ENCODE results near the gene PATZ1. TPM values are rescaled to one million over a fixed set of nuclear protein-coding genes. Genes with fewer than 3 reads are reported as not detected.

The PATZ1 gene
- total and polyA plus RNA-seq, 2 experiments from 2014 or later: 23.2 to 56.8 TPM

DNA sequence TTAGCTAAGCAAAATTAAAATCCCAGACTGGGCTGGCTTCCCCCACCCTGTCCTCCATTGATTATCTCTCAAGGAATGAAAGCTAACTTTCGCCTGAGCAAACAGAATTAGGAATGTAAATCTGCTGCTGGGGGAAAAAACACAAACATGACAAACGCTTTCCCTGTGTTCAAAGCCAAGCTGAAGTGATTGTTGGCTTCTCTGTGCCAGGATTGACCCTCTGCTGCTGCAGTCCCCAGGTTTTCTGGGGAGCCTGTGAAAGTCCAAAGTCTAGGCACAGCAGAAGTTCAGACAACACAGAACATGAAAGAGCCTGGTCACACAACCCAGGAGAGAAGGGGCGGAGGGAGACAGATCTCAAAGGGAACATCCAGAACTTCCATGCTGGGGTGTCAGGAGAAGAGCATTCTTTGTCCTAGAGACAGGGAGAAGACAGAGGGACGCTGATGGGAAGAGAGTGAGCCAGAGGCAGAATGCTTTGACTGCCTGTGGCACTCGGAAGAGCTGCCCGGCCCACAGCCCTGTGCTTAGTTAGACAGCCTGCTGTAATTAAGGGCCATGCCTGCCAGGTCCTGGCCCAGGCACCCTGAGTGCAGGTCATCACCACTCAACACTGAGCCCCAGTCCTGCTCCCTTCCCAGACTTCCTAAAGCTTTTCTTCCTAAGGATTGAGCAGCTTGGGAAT, 6.9 kb downstream of the PATZ1 start (continued):
- TF ChIP-seq, protein P1, sequence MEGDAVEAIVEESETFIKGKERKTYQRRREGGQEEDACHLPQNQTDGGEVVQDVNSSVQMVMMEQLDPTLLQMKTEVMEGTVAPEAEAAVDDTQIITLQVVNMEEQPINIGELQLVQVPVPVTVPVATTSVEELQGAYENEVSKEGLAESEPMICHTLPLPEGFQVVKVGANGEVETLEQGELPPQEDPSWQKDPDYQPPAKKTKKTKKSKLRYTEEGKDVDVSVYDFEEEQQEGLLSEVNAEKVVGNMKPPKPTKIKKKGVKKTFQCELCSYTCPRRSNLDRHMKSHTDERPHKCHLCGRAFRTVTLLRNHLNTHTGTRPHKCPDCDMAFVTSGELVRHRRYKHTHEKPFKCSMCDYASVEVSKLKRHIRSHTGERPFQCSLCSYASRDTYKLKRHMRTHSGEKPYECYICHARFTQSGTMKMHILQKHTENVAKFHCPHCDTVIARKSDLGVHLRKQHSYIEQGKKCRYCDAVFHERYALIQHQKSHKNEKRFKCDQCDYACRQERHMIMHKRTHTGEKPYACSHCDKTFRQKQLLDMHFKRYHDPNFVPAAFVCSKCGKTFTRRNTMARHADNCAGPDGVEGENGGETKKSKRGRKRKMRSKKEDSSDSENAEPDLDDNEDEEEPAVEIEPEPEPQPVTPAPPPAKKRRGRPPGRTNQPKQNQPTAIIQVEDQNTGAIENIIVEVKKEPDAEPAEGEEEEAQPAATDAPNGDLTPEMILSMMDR (conservative IDR thresholded peaks at IDR 0.05; ENCODE audit: low read depth in 2 of 2): no peak

DNA sequence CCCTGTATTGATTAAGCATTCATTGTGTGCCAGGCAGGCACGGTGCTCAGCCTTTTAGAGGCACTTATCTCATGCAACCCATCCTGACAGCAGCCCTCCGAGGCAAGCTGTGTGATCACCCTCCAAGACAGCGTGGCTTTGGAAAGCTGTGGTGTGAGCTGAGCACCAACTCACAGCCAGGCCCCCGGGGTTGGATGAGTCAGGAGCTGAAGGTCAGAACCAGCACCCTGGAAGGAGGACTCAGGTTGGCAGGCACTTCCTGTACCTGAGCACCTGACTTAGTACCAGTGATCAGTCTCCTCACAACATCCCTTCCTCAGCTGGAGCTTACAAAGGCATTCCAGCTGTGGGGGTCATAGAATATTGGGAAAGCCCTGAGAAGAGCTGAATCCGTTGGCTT, 9.0 kb downstream of the PATZ1 start:
- no peaks in the 10 kb centered on the region for H3K9me2 ChIP-seq (ENCODE audit: insufficient read depth)
- no peak overlapping the region for H3K4me3 ChIP-seq
- ATAC-seq: no peak
- H3K27ac ChIP-seq (ENCODE audit: low read depth): no peak overlapping the region
- H3K27me3 Mint-ChIP-seq (ENCODE audit: insufficient read depth, low read depth, poor library complexity): peaks cover 14% of the 10 kb centered on the region
- H3K4me1 Mint-ChIP-seq: peaks cover 33% of the 10 kb centered on the region
- peaks cover 98% of the 10 kb centered on the region for H3K36me3 Mint-ChIP-seq (ENCODE audit: low read depth)
- peaks cover 11% of the 10 kb centered on the region for H3K4me1 ChIP-seq (ENCODE audit: insufficient read depth)
- H3F3A ChIP-seq (replicated peaks; ENCODE audit: low read depth): no peaks in the 10 kb centered on the region; the same call in 1 of the 2 replicates
- peaks cover 44% of the 10 kb centered on the region for H3K36me3 ChIP-seq (ENCODE audit: insufficient read depth)
- no peak overlapping the region for H2AFZ ChIP-seq
- peaks cover 46% of the 10 kb centered on the region for H4K20me1 ChIP-seq (replicated peaks; ENCODE audit: insufficient read depth)
- H3K4me3 Mint-ChIP-seq: no peak overlapping the region
- no peak for DNase-seq (ENCODE audit: low spot score)
- H3K79me2 ChIP-seq (replicated peaks; ENCODE audit: insufficient read depth): peaks cover 49% of the 10 kb centered on the region
- H3K4me2 ChIP-seq: no peak overlapping the region
- H3K27ac Mint-ChIP-seq: no peak overlapping the region
- H3K27me3 ChIP-seq (ENCODE audit: insufficient read depth): no peaks in the 10 kb centered on the region
- H3K9me3 Mint-ChIP-seq: no peaks in the 10 kb centered on the region
- TF ChIP-seq ZNF331 (CRISPR knock-in tag; IDR thresholded peaks at IDR 0.05; ENCODE audit: low read depth) (no peak), POLR2AphosphoS5 (IDR thresholded peaks at IDR 0.05; ENCODE audit: low read depth) (no peak), EZH2phosphoT487 (IDR thresholded peaks at IDR 0.05; ENCODE audit: unreplicated experiment) (no peak), JUNB (IDR thresholded peaks at IDR 0.05; ENCODE audit: unreplicated experiment) (no peak), CREB1 (CRISPR knock-in tag; IDR thresholded peaks at IDR 0.05; ENCODE audit: low read depth) (no peak), NANOG (IDR thresholded peaks at IDR 0.05; ENCODE audit: borderline replicate concordance) (no peak)
- TF ChIP-seq, protein P2, sequence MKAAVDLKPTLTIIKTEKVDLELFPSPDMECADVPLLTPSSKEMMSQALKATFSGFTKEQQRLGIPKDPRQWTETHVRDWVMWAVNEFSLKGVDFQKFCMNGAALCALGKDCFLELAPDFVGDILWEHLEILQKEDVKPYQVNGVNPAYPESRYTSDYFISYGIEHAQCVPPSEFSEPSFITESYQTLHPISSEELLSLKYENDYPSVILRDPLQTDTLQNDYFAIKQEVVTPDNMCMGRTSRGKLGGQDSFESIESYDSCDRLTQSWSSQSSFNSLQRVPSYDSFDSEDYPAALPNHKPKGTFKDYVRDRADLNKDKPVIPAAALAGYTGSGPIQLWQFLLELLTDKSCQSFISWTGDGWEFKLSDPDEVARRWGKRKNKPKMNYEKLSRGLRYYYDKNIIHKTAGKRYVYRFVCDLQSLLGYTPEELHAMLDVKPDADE (IDR thresholded peaks at IDR 0.05): no peak
- TF ChIP-seq, protein P3, sequence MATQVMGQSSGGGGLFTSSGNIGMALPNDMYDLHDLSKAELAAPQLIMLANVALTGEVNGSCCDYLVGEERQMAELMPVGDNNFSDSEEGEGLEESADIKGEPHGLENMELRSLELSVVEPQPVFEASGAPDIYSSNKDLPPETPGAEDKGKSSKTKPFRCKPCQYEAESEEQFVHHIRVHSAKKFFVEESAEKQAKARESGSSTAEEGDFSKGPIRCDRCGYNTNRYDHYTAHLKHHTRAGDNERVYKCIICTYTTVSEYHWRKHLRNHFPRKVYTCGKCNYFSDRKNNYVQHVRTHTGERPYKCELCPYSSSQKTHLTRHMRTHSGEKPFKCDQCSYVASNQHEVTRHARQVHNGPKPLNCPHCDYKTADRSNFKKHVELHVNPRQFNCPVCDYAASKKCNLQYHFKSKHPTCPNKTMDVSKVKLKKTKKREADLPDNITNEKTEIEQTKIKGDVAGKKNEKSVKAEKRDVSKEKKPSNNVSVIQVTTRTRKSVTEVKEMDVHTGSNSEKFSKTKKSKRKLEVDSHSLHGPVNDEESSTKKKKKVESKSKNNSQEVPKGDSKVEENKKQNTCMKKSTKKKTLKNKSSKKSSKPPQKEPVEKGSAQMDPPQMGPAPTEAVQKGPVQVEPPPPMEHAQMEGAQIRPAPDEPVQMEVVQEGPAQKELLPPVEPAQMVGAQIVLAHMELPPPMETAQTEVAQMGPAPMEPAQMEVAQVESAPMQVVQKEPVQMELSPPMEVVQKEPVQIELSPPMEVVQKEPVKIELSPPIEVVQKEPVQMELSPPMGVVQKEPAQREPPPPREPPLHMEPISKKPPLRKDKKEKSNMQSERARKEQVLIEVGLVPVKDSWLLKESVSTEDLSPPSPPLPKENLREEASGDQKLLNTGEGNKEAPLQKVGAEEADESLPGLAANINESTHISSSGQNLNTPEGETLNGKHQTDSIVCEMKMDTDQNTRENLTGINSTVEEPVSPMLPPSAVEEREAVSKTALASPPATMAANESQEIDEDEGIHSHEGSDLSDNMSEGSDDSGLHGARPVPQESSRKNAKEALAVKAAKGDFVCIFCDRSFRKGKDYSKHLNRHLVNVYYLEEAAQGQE (IDR thresholded peaks at IDR 0.05; ENCODE audit: unreplicated experiment): no peak
- TF ChIP-seq, protein P4, sequence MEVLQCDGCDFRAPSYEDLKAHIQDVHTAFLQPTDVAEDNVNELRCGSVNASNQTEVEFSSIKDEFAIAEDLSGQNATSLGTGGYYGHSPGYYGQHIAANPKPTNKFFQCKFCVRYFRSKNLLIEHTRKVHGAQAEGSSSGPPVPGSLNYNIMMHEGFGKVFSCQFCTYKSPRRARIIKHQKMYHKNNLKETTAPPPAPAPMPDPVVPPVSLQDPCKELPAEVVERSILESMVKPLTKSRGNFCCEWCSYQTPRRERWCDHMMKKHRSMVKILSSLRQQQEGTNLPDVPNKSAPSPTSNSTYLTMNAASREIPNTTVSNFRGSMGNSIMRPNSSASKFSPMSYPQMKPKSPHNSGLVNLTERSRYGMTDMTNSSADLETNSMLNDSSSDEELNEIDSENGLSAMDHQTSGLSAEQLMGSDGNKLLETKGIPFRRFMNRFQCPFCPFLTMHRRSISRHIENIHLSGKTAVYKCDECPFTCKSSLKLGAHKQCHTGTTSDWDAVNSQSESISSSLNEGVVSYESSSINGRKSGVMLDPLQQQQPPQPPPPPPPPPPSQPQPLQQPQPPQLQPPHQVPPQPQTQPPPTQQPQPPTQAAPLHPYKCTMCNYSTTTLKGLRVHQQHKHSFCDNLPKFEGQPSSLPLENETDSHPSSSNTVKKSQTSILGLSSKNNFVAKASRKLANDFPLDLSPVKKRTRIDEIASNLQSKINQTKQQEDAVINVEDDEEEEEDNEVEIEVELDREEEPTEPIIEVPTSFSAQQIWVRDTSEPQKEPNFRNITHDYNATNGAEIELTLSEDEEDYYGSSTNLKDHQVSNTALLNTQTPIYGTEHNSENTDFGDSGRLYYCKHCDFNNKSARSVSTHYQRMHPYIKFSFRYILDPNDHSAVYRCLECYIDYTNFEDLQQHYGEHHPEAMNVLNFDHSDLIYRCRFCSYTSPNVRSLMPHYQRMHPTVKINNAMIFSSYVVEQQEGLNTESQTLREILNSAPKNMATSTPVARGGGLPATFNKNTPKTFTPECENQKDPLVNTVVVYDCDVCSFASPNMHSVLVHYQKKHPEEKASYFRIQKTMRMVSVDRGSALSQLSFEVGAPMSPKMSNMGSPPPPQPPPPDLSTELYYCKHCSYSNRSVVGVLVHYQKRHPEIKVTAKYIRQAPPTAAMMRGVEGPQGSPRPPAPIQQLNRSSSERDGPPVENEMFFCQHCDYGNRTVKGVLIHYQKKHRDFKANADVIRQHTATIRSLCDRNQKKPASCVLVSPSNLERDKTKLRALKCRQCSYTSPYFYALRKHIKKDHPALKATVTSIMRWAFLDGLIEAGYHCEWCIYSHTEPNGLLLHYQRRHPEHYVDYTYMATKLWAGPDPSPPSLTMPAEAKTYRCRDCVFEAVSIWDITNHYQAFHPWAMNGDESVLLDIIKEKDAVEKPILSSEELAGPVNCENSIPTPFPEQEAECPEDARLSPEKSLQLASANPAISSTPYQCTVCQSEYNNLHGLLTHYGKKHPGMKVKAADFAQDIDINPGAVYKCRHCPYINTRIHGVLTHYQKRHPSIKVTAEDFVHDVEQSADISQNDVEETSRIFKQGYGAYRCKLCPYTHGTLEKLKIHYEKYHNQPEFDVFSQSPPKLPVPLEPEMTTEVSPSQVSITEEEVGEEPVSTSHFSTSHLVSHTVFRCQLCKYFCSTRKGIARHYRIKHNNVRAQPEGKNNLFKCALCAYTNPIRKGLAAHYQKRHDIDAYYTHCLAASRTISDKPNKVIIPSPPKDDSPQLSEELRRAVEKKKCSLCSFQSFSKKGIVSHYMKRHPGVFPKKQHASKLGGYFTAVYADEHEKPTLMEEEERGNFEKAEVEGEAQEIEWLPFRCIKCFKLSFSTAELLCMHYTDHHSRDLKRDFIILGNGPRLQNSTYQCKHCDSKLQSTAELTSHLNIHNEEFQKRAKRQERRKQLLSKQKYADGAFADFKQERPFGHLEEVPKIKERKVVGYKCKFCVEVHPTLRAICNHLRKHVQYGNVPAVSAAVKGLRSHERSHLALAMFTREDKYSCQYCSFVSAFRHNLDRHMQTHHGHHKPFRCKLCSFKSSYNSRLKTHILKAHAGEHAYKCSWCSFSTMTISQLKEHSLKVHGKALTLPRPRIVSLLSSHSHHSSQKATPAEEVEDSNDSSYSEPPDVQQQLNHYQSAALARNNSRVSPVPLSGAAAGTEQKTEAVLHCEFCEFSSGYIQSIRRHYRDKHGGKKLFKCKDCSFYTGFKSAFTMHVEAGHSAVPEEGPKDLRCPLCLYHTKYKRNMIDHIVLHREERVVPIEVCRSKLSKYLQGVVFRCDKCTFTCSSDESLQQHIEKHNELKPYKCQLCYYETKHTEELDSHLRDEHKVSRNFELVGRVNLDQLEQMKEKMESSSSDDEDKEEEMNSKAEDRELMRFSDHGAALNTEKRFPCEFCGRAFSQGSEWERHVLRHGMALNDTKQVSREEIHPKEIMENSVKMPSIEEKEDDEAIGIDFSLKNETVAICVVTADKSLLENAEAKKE (CRISPR knock-in tag; IDR thresholded peaks at IDR 0.05): no peak

Measured in GM23338 (cell line).